ENCODE measurements around the gene NUP133.

DNA sequence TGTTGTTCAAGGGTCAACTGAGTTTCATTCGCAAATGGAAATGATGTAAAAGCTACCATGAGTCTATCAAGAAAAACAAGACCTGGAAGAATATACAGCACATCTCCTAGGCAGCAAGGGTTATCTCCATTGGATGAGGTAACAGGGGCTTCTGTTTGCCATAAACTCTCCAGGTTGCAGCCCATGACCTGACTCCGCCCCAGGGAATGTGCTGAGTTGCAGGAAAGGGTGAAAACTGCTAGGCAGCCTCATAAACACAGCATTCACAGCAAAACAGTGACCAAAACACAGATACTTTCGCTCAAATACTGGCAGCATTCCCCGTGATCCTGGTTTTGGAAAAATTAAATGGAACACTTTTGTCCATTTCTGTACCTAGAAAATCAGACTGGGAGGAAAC, 54.1 kb downstream of the NUP133 start:
- TF ChIP-seq POLR2AphosphoS5 (IDR thresholded peaks at IDR 0.05; ENCODE audit: insufficient read depth in 1 of 2, low read depth in 1 of 2): no peak
- no peak for TF ChIP-seq CTCF (IDR thresholded peaks at IDR 0.05)
- no peak for TF ChIP-seq POLR2A (IDR thresholded peaks at IDR 0.05)

Measured in vagina (tissue), 2 donors.